Activated CD4-positive, alpha-beta T cell treated with anti-CD3 and anti-CD28 coated beads, Interleukin-2, amount 10 ng/mL, durations not matched to agents 7 days and 5 days (primary cell): ENCODE results near the gene IRAK4. TPM values are rescaled to one million over a fixed set of nuclear protein-coding genes. Genes with fewer than 3 reads are reported as not detected.

ENCODE experiments used
- CTCF ChIA-PET: fragments of 350-600 bp; sonication (Branson Sonifier 250); formaldehyde crosslinking; loops from one replicate; lab custom pipeline; 2021; ENCODE audit warnings: antibody characterized with exemption; lab: Charles Lee
- POLR2A ChIA-PET: fragments of 350-600 bp; sonication (Branson Sonifier 250); formaldehyde crosslinking; loops from one replicate; lab custom pipeline; 2021; ENCODE audit warnings: antibody characterized with exemption; lab: Charles Lee
- DNase-seq: peaks from one replicate; pipeline ENCODE4 v3.0.0-alpha.2; 2020
- H3K27ac Mint-ChIP-seq: one replicate; pipeline ENCODE4 v1.8.0; 2021; ENCODE audit warnings: mild to moderate bottlenecking, moderate library complexity, mixed read lengths
- H3K27me3 Mint-ChIP-seq: one replicate; pipeline ENCODE4 v1.8.0; 2021; ENCODE audit warnings: mixed read lengths
- H3K36me3 Mint-ChIP-seq: one replicate; pipeline ENCODE4 v1.8.0; 2021; ENCODE audit warnings: low read depth, mixed read lengths
- H3K4me1 Mint-ChIP-seq: one replicate; pipeline ENCODE4 v1.8.0; 2021; ENCODE audit warnings: mixed read lengths
- H3K4me3 Mint-ChIP-seq: one replicate; pipeline ENCODE4 v1.8.0; 2021; ENCODE audit warnings: mild to moderate bottlenecking, moderate library complexity, mixed read lengths
- H3K9me3 Mint-ChIP-seq: one replicate; pipeline ENCODE4 v1.8.0; 2021; ENCODE audit warnings: mixed read lengths
- total RNA-seq, 2 experiments: library from RNA; stranded (reverse); gene quantifications; one replicate each; pipeline ENCODE4 v1.2.3, GENCODE V29; 2021

IRAK4 gene
- total RNA-seq, 2 experiments from 2014 or later: 39.0 to 41.4 TPM

GRCh38 chr12:43789941-43790340, 31.2 kb downstream of the IRAK4 start:
- ChIA-PET CTCF (interaction anchor here (0.6 kb wide), 1 partner anchor 741 kb away, joined by 4 read pairs; no protein-coding TSS in a partner anchor), POLR2A (no interaction called here)
- Mint-ChIP-seq H3K36me3 (peaks cover 29% of the 10 kb centered on the region), H3K9me3 (no peaks in the 10 kb centered on the region), H3K4me1 (no peaks in the 10 kb centered on the region), H3K27ac (no peak overlapping the region), H3K4me3 (no peak overlapping the region), H3K27me3 (no peaks in the 10 kb centered on the region)
- no peak for DNase-seq

- H3K36me3 Mint-ChIP-seq: peaks cover 32% of the 10 kb centered on the region
- ChIA-PET POLR2A (interaction anchor here (0.7 to 1.1 kb wide), 2 partner anchors 10 to 1044 kb away, joined by 3 to 5 read pairs; partner anchors contain the start of gene TWF1), CTCF (no interaction called here)
- no peak for DNase-seq
- H3K4me3 Mint-ChIP-seq: no peak overlapping the region
- no peaks in the 10 kb centered on the region for H3K27me3 Mint-ChIP-seq
- H3K4me1 Mint-ChIP-seq: peaks cover 4% of the 10 kb centered on the region
- H3K27ac Mint-ChIP-seq: no peak overlapping the region
- no peaks in the 10 kb centered on the region for H3K9me3 Mint-ChIP-seq
These were observed 37.0 kb downstream of the IRAK4 start for GRCh38 chr12:43795716-43796280.

GRCh38 chr12:43797561-43798217, 38.9 kb downstream of the IRAK4 start:
- no peaks in the 10 kb centered on the region for H3K27me3 Mint-ChIP-seq
- H3K9me3 Mint-ChIP-seq: no peaks in the 10 kb centered on the region
- CTCF ChIA-PET: interaction anchor here (1.9 kb wide), 1 partner anchor 21 kb away, joined by 4 read pairs; no protein-coding TSS in a partner anchor
- H3K4me3 Mint-ChIP-seq: no peak overlapping the region
- DNase-seq: no peak
- H3K27ac Mint-ChIP-seq: no peak overlapping the region
- H3K36me3 Mint-ChIP-seq: peaks cover 39% of the 10 kb centered on the region
- POLR2A ChIA-PET: no interaction called here
- peaks cover 9% of the 10 kb centered on the region for H3K4me1 Mint-ChIP-seq

GRCh38 chr12:43805149-43805859, 46.6 kb downstream of the IRAK4 start:
- ChIA-PET CTCF (interaction anchor here (0.8 to 2.0 kb wide), 10 partner anchors 9 to 77 kb away, joined by 3 to 16 read pairs (median 3); no protein-coding TSS in a partner anchor), POLR2A (interaction anchor here (0.6 to 1.8 kb wide), 5 partner anchors 9 to 1756 kb away, joined by 3 to 5 read pairs (median 4); partner anchors contain the start of genes IRAK4 and PUS7L)
- no peak for DNase-seq
- no peaks in the 10 kb centered on the region for H3K27me3 Mint-ChIP-seq
- peak overlapping the region; percentile 99 for H3K4me3 Mint-ChIP-seq
- no peaks in the 10 kb centered on the region for H3K9me3 Mint-ChIP-seq
- peaks cover 36% of the 10 kb centered on the region for H3K4me1 Mint-ChIP-seq
- peak overlapping the region; percentile 100 for H3K27ac Mint-ChIP-seq
- H3K36me3 Mint-ChIP-seq: peaks cover 22% of the 10 kb centered on the region

GRCh38 chr12:43805860-43806736, 47.3 kb downstream of the IRAK4 start, which contains the start of gene TWF1:
TWF1 (minus strand) TSS chr12:43806317; CDS start chr12:43806245, 72 bp downstream.
- H3K4me3 Mint-ChIP-seq: peak within 1 kb of the TSS; percentile 99
- POLR2A ChIA-PET: interaction anchor here (0.6 to 1.8 kb wide), 5 partner anchors 10 to 1755 kb away, joined by 3 to 5 read pairs (median 4); partner anchors contain the start of genes IRAK4 and PUS7L
- H3K36me3 Mint-ChIP-seq: peaks cover 15% of the 10 kb centered on the region
- H3K27ac Mint-ChIP-seq: peak within 1 kb of the TSS; percentile 100
- CTCF ChIA-PET: interaction anchor here (0.6 to 2.0 kb wide), 14 partner anchors 9 to 77 kb away, joined by 3 to 16 read pairs (median 3); no protein-coding TSS in a partner anchor
- peak; percentile 84 for DNase-seq
- H3K9me3 Mint-ChIP-seq: no peaks in the 10 kb centered on the region
- peaks cover under 1% of the 10 kb centered on the region for H3K27me3 Mint-ChIP-seq
- peaks cover 37% of the 10 kb centered on the region for H3K4me1 Mint-ChIP-seq

GRCh38 chr12:43806737-43807072, 48.0 kb downstream of the IRAK4 start:
- H3K9me3 Mint-ChIP-seq: no peaks in the 10 kb centered on the region
- peak overlapping the region; percentile 99 for H3K4me3 Mint-ChIP-seq
- ChIA-PET POLR2A (interaction anchor here (1.0 to 1.8 kb wide), 3 partner anchors 26 to 76 kb away, joined by 3 to 4 read pairs (median 4); partner anchors contain the start of genes IRAK4 and PUS7L), CTCF (interaction anchor here (0.6 to 1.4 kb wide), 8 partner anchors 10 to 40 kb away, joined by 3 to 4 read pairs (median 3); no protein-coding TSS in a partner anchor)
- peaks cover 14% of the 10 kb centered on the region for H3K36me3 Mint-ChIP-seq
- H3K27me3 Mint-ChIP-seq: peaks cover 4% of the 10 kb centered on the region
- no peak for DNase-seq
- peak overlapping the region; percentile 100 for H3K27ac Mint-ChIP-seq
- H3K4me1 Mint-ChIP-seq: peaks cover 38% of the 10 kb centered on the region

- Mint-ChIP-seq H3K9me3 (no peaks in the 10 kb centered on the region), H3K4me1 (peaks cover 36% of the 10 kb centered on the region), H3K27ac (peak overlapping the region; percentile 100), H3K36me3 (peaks cover 10% of the 10 kb centered on the region), H3K27me3 (peaks cover 4% of the 10 kb centered on the region), H3K4me3 (peak overlapping the region; percentile 99)
- no peak for DNase-seq
- ChIA-PET CTCF (interaction anchor here (1.2 to 1.4 kb wide), 2 partner anchors 10 to 12 kb away, joined by 3 to 4 read pairs; no protein-coding TSS in a partner anchor), POLR2A (interaction anchor here (1.2 to 1.8 kb wide), 2 partner anchors 25 to 48 kb away, joined by 4 read pairs; partner anchors contain the start of genes IRAK4 and PUS7L)
These were observed 48.6 kb downstream of the IRAK4 start for GRCh38 chr12:43807386-43807785.

- Mint-ChIP-seq H3K4me3 (no peak overlapping the region), H3K4me1 (peaks cover 10% of the 10 kb centered on the region), H3K36me3 (no peaks in the 10 kb centered on the region), H3K9me3 (no peaks in the 10 kb centered on the region), H3K27ac (no peak overlapping the region), H3K27me3 (peaks cover 6% of the 10 kb centered on the region)
- ChIA-PET CTCF (interaction anchor here (0.7 kb wide), 1 partner anchor 809 kb away, joined by 3 read pairs; no protein-coding TSS in a partner anchor), POLR2A (no interaction called here)
- DNase-seq: no peak
These were observed 53.3 kb downstream of the IRAK4 start for GRCh38 chr12:43812057-43812456.

GRCh38 chr12:43812926-43813325, 54.2 kb downstream of the IRAK4 start:
- CTCF ChIA-PET: interaction anchor here (0.6 to 0.7 kb wide), 3 partner anchors 24 to 1289 kb away, joined by 3 to 4 read pairs (median 3); no protein-coding TSS in a partner anchor

GRCh38 chr12:43815416-43815815, 56.7 kb downstream of the IRAK4 start:
- no peak for DNase-seq
- CTCF ChIA-PET: interaction anchor here (3.6 kb wide), 1 partner anchor 10 kb away, joined by 16 read pairs; the partner anchor contains the start of gene TWF1
- Mint-ChIP-seq H3K9me3 (no peaks in the 10 kb centered on the region), H3K27ac (no peak overlapping the region), H3K27me3 (peaks cover 6% of the 10 kb centered on the region), H3K36me3 (no peaks in the 10 kb centered on the region), H3K4me3 (no peak overlapping the region), H3K4me1 (peaks cover 4% of the 10 kb centered on the region)
- POLR2A ChIA-PET: no interaction called here

More at GRCh38 chr12:43812926-43813325, 54.2 kb downstream of the IRAK4 start:
- H3K4me3 Mint-ChIP-seq: no peak overlapping the region
- H3K27ac Mint-ChIP-seq: no peak overlapping the region
- peaks cover 6% of the 10 kb centered on the region for H3K27me3 Mint-ChIP-seq
- POLR2A ChIA-PET: no interaction called here
- DNase-seq: no peak
- H3K36me3 Mint-ChIP-seq: no peaks in the 10 kb centered on the region
- peaks cover 4% of the 10 kb centered on the region for H3K4me1 Mint-ChIP-seq
- no peaks in the 10 kb centered on the region for H3K9me3 Mint-ChIP-seq

- H3K9me3 Mint-ChIP-seq: no peaks in the 10 kb centered on the region
- POLR2A ChIA-PET: no interaction called here
- no peak overlapping the region for H3K4me3 Mint-ChIP-seq
- CTCF ChIA-PET: interaction anchor here (1.2 to 3.6 kb wide), 2 partner anchors 9 to 11 kb away, joined by 4 to 16 read pairs; partner anchors contain the start of gene TWF1
- no peaks in the 10 kb centered on the region for H3K36me3 Mint-ChIP-seq
- no peak overlapping the region for H3K27ac Mint-ChIP-seq
- peaks cover 5% of the 10 kb centered on the region for H3K27me3 Mint-ChIP-seq
- no peak for DNase-seq
- peaks cover 2% of the 10 kb centered on the region for H3K4me1 Mint-ChIP-seq
These were observed 57.4 kb downstream of the IRAK4 start for GRCh38 chr12:43816168-43816567.
